Neuronal stem cell (in vitro differentiated cells): ENCODE measurements around the gene DNAJB4.
"Not testable (repeated sequence)": the region's sequence is repeated elsewhere in the genome, so short reads cannot be mapped to it uniquely, and the experiment has no call there.

ENCODE experiments used
- DNase-seq: peaks from one replicate; pipeline ENCODE4 v3.0.0-alpha.2; 2013; ENCODE audit warnings: low spot score
- H2AFZ ChIP-seq: one replicate; pipeline ENCODE4 v1.6.1; 2013; ENCODE audit warnings: mild to moderate bottlenecking, low read length, inconsistent platforms
- H2AK5ac ChIP-seq: 2 replicates; pipeline ENCODE4 v1.6.1; 2013; ENCODE audit warnings: low read depth, mild to moderate bottlenecking, inconsistent platforms, low read length, moderate library complexity, mixed read lengths
- H2BK120ac ChIP-seq: 2 replicates; pipeline ENCODE4 v1.6.1; 2013; ENCODE audit warnings: low read depth, mild to moderate bottlenecking, inconsistent platforms, low read length, moderate library complexity, mixed read lengths
- H2BK12ac ChIP-seq: one replicate; pipeline ENCODE4 v1.6.1; 2013; ENCODE audit warnings: low read length, inconsistent platforms
- H2BK15ac ChIP-seq: 2 replicates; pipeline ENCODE4 v1.6.1; 2013; ENCODE audit warnings: mild to moderate bottlenecking, low read length, inconsistent platforms, mixed read lengths
- H2BK5ac ChIP-seq: one replicate; pipeline ENCODE4 v1.6.1; 2013; ENCODE audit warnings: inconsistent platforms, mild to moderate bottlenecking, low read length, moderate library complexity
- H3K14ac ChIP-seq: one replicate; pipeline ENCODE4 v1.6.1; 2013; ENCODE audit warnings: low read length, inconsistent platforms
- H3K18ac ChIP-seq: 2 replicates; pipeline ENCODE4 v1.6.1; 2013; ENCODE audit warnings: low read length, inconsistent platforms
- H3K23ac ChIP-seq: 2 replicates; pipeline ENCODE4 v1.6.1; 2013; ENCODE audit warnings: low read depth, mild to moderate bottlenecking, mixed read lengths, low read length, inconsistent platforms; ENCODE audit not compliant: poor library complexity
- H3K27ac ChIP-seq: replicated peaks from 3 replicates; pipeline ENCODE4 v1.5.1; 2013; ENCODE audit warnings: low read length, inconsistent platforms
- H3K27me3 ChIP-seq, 3 experiments: 2 replicates each; pipeline ENCODE4 v1.6.1; 2013; ENCODE audit warnings: low read length in 3 of 3, mild to moderate bottlenecking in 2 of 3, inconsistent platforms in 1 of 3, low read depth in 1 of 3, mixed read lengths in 1 of 3, moderate library complexity in 1 of 3; ENCODE audit not compliant: control insufficient read depth in 3 of 3, insufficient read depth in 3 of 3
- H3K36me3 ChIP-seq, 2 donors: replicated peaks in 1 of 2; 2 replicates each; pipeline ENCODE4 v1.6.1; 2013; ENCODE audit warnings: low read length in 2 of 2; ENCODE audit not compliant: control insufficient read depth in 2 of 2, insufficient read depth in 2 of 2
- H3K4ac ChIP-seq: 2 replicates; pipeline ENCODE4 v1.6.1; 2013; ENCODE audit warnings: inconsistent platforms, mild to moderate bottlenecking, low read length, moderate library complexity
- H3K4me1 ChIP-seq, 2 donors: 1 replicate in 1 of 2; 2 replicates in 1 of 2; pipeline ENCODE4 v1.6.1; 2013; ENCODE audit warnings: low read length in 2 of 2, low read depth in 1 of 2; ENCODE audit not compliant: control insufficient read depth in 2 of 2, insufficient read depth in 1 of 2
- H3K4me2 ChIP-seq: one replicate; pipeline ENCODE4 v1.6.1; 2013; ENCODE audit warnings: mild to moderate bottlenecking, low read length, inconsistent platforms; ENCODE audit not compliant: insufficient read depth, poor library complexity, severe bottlenecking
- H3K4me3 ChIP-seq, 2 donors: 2 replicates each; pipeline ENCODE4 v1.5.1; 2013; ENCODE audit warnings: low read length in 2 of 2, mild to moderate bottlenecking in 2 of 2, inconsistent platforms in 1 of 2, moderate library complexity in 1 of 2
- H3K79me1 ChIP-seq: one replicate; pipeline ENCODE4 v1.6.1; 2013; ENCODE audit warnings: low read depth, mild to moderate bottlenecking, inconsistent platforms, low read length, moderate library complexity
- H3K9ac ChIP-seq: one replicate; pipeline ENCODE4 v1.6.1; 2013; ENCODE audit warnings: mild to moderate bottlenecking, low read depth, low read length, inconsistent platforms; ENCODE audit not compliant: poor library complexity
- H3K9me3 ChIP-seq, 2 donors: replicated peaks in 1 of 2; 2 replicates each; pipeline versions ENCODE3 to v1.6.1; 2013; ENCODE audit warnings: low read length in 2 of 2, mild to moderate bottlenecking in 2 of 2, inconsistent platforms in 1 of 2, low read depth in 1 of 2, mixed read lengths in 1 of 2, moderate library complexity in 1 of 2; ENCODE audit not compliant: control insufficient read depth in 2 of 2, insufficient read depth in 1 of 2
- H4K8ac ChIP-seq: one replicate; pipeline ENCODE4 v1.6.1; 2013; ENCODE audit warnings: low read depth, mild to moderate bottlenecking, inconsistent platforms, low read length, moderate library complexity
- H4K91ac ChIP-seq: one replicate; pipeline ENCODE4 v1.6.1; 2013; ENCODE audit warnings: low read length, low read depth, mild to moderate bottlenecking, inconsistent platforms; ENCODE audit not compliant: poor library complexity
- WGBS, 2 donors: extraction: QIAGEN DNeasy Blood & Tissue Kit; methylation state at CpG; one replicate each; pipeline ENCODE4 v1.1.7; 2013; ENCODE audit warnings: missing lambda C conversion rate in 2 of 2, mixed read lengths in 1 of 2; ENCODE audit not compliant: insufficient read length in 2 of 2, insufficient replicate concordance in 1 of 2; ENCODE audit errors: extremely low coverage in 2 of 2; 5-methylcytosine and 5-hydroxymethylcytosine counted together

Gene DNAJB4

DNA sequence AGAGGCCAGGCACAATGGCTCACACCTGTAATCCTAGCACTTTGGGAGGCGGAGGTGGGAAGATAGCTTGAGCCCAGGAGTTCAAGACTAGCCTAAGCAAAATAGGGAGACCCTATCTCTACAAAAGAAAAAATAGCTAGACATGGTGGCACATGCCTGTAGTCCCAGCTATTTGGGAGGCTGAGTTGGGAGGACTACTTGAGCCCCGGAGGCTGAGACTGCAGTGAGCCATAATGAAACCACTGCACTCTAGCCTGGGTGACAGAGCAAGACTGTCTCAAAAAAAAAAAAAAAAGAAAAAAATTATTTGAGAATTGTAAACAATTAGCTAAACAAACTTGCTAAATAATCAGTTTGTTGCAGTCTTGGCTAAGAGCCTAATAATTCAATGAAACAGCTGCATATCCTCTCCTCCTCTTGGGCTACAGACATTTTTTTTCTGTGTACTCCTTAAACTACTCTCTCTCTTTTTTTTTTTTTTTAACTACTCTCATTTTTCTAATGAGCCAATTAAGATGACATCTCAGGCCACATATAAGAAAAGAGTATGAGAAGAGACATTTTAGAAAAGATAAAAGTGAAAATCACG is 10.5 kb upstream of the DNAJB4 start:
- Histone ChIP-seq H2AK5ac (no peak overlapping the region), H3K27me3 (no peaks in the 10 kb centered on the region), H3K36me3 (peaks cover 5 to 73% of the 10 kb centered on the region in 2 donors), H2AFZ (no peak overlapping the region), H2BK12ac (no peak overlapping the region), H4K91ac (no peak overlapping the region), H3K27ac (no peak overlapping the region), H3K23ac (no peak overlapping the region), H2BK5ac (no peak overlapping the region), H3K14ac (no peak overlapping the region), H4K8ac (no peak overlapping the region), H3K4me3 (no peak overlapping the region), H3K9ac (no peak overlapping the region), H3K18ac (no peak overlapping the region), H3K4me2 (no peak overlapping the region), H3K79me1 (peaks cover 4% of the 10 kb centered on the region), H2BK15ac (no peak overlapping the region), H2BK120ac (no peak overlapping the region), H3K4ac (no peak overlapping the region), H3K9me3 (peaks cover 1 to 2% of the 10 kb centered on the region in 2 donors), H3K4me1 (no peaks in the 10 kb centered on the region)
- WGBS, 2 donors, result no CpG with 5 or more reads among the region's 3 CpGs
- DNase-seq, result no peak

DNA sequence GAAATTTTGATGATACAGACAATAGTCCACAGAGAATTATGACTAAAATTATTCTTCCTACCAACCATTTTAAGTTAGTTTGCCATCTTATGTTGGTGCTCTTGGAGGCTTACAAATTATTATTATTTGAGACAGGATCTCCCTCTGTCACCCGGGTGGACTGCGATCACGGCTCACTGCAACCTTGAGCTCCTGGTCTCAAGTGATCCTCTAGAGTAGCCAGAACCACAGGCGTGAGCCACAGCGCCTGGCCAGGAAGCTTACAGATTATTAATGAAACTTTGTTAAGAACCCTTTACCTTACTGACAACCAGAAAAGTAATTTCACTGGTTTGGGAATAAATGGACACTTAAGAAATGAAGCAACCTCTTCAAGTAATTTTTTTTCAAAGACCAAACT is 8.0 kb upstream of the DNAJB4 start:
- no peak overlapping the region for H2AK5ac ChIP-seq
- no peak overlapping the region for H3K9ac ChIP-seq
- H3K4ac ChIP-seq, result no peak overlapping the region
- no peak overlapping the region for H4K8ac ChIP-seq
- no peak overlapping the region for H3K23ac ChIP-seq
- peaks cover 5 to 48% of the 10 kb centered on the region in 2 donors for H3K36me3 ChIP-seq
- H3K79me1 ChIP-seq, result peaks cover 4% of the 10 kb centered on the region
- no peak overlapping the region for H2AFZ ChIP-seq
- no peak overlapping the region for H2BK15ac ChIP-seq
- H2BK120ac ChIP-seq, result no peak overlapping the region
- H3K4me2 ChIP-seq, result no peak overlapping the region
- H3K9me3 ChIP-seq, result peaks cover 0 to 1% of the 10 kb centered on the region in 2 donors
- WGBS, 2 donors, result no CpG with 5 or more reads among the region's 5 CpGs
- H3K27me3 ChIP-seq, result no peaks in the 10 kb centered on the region
- no peak overlapping the region for H3K4me3 ChIP-seq
- DNase-seq, result no peak
- no peak overlapping the region for H2BK5ac ChIP-seq
- H3K27ac ChIP-seq, result no peak overlapping the region
- H3K4me1 ChIP-seq, result no peaks in the 10 kb centered on the region
- no peak overlapping the region for H3K18ac ChIP-seq
- no peak overlapping the region for H3K14ac ChIP-seq
- no peak overlapping the region for H2BK12ac ChIP-seq
- H4K91ac ChIP-seq, result no peak overlapping the region

- WGBS, 2 donors, result no CpG with 5 or more reads among the region's 11 CpGs
- H3K4me2 ChIP-seq, H3K9ac ChIP-seq, H3K4me3 ChIP-seq, H2BK12ac ChIP-seq, H3K23ac ChIP-seq, H2BK15ac ChIP-seq, H2AFZ ChIP-seq, H3K14ac ChIP-seq, H3K79me1 ChIP-seq, H4K91ac ChIP-seq, H3K18ac ChIP-seq, H3K4ac ChIP-seq, H2AK5ac ChIP-seq, H4K8ac ChIP-seq, H2BK120ac ChIP-seq, H3K27ac ChIP-seq, DNase-seq, H3K9me3 ChIP-seq, H3K27me3 ChIP-seq, H2BK5ac ChIP-seq: not testable (repeated sequence)
- Histone ChIP-seq H3K4me1 (peaks cover 0 to 13% of the 10 kb centered on the region in 2 donors), H3K36me3 (peaks cover 3 to 13% of the 10 kb centered on the region in 2 donors)
Observed at GRCh38 chr1:78000536-78000935, 4.2 kb upstream of the DNAJB4 start.

DNA sequence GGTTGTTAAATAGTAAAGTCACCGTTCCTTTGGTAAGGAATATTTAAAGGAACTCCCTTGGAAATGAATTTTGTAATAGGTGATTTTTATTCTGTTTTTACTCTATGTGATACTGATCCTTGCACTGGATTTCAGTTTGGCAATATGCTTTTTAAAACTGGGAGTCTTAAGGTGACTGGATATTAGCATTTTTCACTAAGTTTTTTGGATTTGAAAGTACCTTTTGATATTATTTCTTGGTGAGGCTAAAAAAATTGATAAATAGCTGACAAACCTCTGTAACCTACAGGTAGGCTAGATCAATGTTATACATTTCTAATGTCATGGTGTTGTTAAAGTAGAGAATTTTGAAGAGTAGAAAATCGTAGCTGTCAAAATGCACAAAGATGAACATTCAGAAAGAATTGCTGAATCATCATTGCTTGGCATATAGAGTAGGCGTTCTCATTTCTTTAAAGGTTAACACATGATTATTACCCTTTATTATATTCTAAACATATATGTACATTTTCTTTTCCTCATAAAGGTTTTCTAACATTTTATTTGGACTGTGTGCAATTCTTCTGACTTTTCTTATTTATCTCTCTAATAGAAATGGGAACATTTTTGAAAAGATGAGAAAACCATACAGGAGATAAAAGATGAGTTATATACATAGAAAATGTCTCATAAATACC is 1.5 kb upstream of the DNAJB4 start:
- H3K23ac ChIP-seq, result no peak overlapping the region
- no peak overlapping the region for H3K18ac ChIP-seq
- H3K4me1 ChIP-seq, result peaks cover 0 to 17% of the 10 kb centered on the region in 2 donors
- no peaks in the 10 kb centered on the region for H3K9me3 ChIP-seq
- H3K27ac ChIP-seq, result no peak overlapping the region
- no peak overlapping the region for H4K91ac ChIP-seq
- H3K14ac ChIP-seq, result no peak overlapping the region
- H3K9ac ChIP-seq, result no peak overlapping the region
- H3K4me3 ChIP-seq, result no peak overlapping the region
- H2AFZ ChIP-seq, result no peak overlapping the region
- no peak overlapping the region for H2BK12ac ChIP-seq
- no peaks in the 10 kb centered on the region for H3K27me3 ChIP-seq
- H3K36me3 ChIP-seq, result no peaks in the 10 kb centered on the region
- no peak overlapping the region for H2BK15ac ChIP-seq
- H3K79me1 ChIP-seq, result no peaks in the 10 kb centered on the region
- H2AK5ac ChIP-seq, result no peak overlapping the region
- no peak overlapping the region for H3K4me2 ChIP-seq
- no peak overlapping the region for H4K8ac ChIP-seq
- no CpG with 5 or more reads among the region's 3 CpGs for WGBS, 2 donors
- no peak for DNase-seq
- no peak overlapping the region for H3K4ac ChIP-seq
- no peak overlapping the region for H2BK120ac ChIP-seq
- H2BK5ac ChIP-seq, result no peak overlapping the region
